ENCODE results near the gene ABL2. TPM values are rescaled to one million over a fixed set of nuclear protein-coding genes. Genes with fewer than 3 reads are reported as not detected.
"Not testable (repeated sequence)": the region's sequence is repeated elsewhere in the genome, so short reads cannot be mapped to it uniquely, and the experiment has no call there.

ABL2 gene
- total and polyA plus RNA-seq, 7 donors, result 1.2 to 32.6 (median 10.3) TPM

- H3K27me3 ChIP-seq, result no peaks in the 10 kb centered on the region
- H3K27ac ChIP-seq, result peak overlapping the region; percentile 15 to 45 (median 38)
- TF ChIP-seq CTCF (IDR thresholded peaks at IDR 0.05), result no peak
- TF ChIP-seq POLR2AphosphoS5 (IDR thresholded peaks at IDR 0.05), result no peak
- no peak for TF ChIP-seq POLR2A (IDR thresholded peaks at IDR 0.05)
- TF ChIP-seq EP300 (IDR thresholded peaks at IDR 0.05), result no peak
- 67 to 77% methylated on average over 5 of the region's 5 CpGs for WGBS, 2 donors
- no peaks in the 10 kb centered on the region for H3K36me3 ChIP-seq
- H3K4me1 ChIP-seq, result peaks cover 0 to 8% (median 3%) of the 10 kb centered on the region in 4 donors
- intact Hi-C loops (cut with DNase I), result no loop called here
- no peaks in the 10 kb centered on the region for H3K9me3 ChIP-seq
- no peak for DNase-seq
- H3K4me3 ChIP-seq, result no peak overlapping the region
Measured at GRCh38 chr1:179217943-179218507, 11.5 kb downstream of the ABL2 start.

- intact Hi-C loops (cut with DNase I); H3K36me3 ChIP-seq: not testable (repeated sequence)
Measured at GRCh38 chr1:179213317-179213716, 16.2 kb downstream of the ABL2 start.

GRCh38 chr1:179208681-179209477 lies 20.6 kb downstream of the ABL2 start:
- DNase-seq, result no peak
- no peak for TF ChIP-seq POLR2AphosphoS5 (IDR thresholded peaks at IDR 0.05)
- no peak for TF ChIP-seq CTCF (IDR thresholded peaks at IDR 0.05)
- TF ChIP-seq POLR2A (IDR thresholded peaks at IDR 0.05), result no peak
- no peak for TF ChIP-seq EP300 (IDR thresholded peaks at IDR 0.05)
- Histone ChIP-seq H3K4me3 (no peak overlapping the region), H3K27ac (no peak overlapping the region), H3K9me3 (no peaks in the 10 kb centered on the region), H3K4me1 (peaks cover 0 to 5% (median 2%) of the 10 kb centered on the region in 4 donors), H3K27me3 (no peaks in the 10 kb centered on the region), H3K36me3 (no peaks in the 10 kb centered on the region)
- intact Hi-C loops (cut with DNase I), result no loop called here
- 95 to 96% methylated on average over 1 of the region's 1 CpG for WGBS, 2 donors

More at GRCh38 chr1:179213317-179213716, 16.2 kb downstream of the ABL2 start:
- H3K9me3 ChIP-seq, H3K27me3 ChIP-seq, DNase-seq, H3K4me3 ChIP-seq, H3K4me1 ChIP-seq, H3K27ac ChIP-seq: not testable (repeated sequence)
- 97 to 99% methylated on average over 3 of the region's 3 CpGs for WGBS, 2 donors

- no peaks in the 10 kb centered on the region for H3K9me3 ChIP-seq
- H3K4me3 ChIP-seq, result no peak overlapping the region
- H3K27ac ChIP-seq, result no peak overlapping the region
- H3K36me3 ChIP-seq, result no peaks in the 10 kb centered on the region
- H3K27me3 ChIP-seq, result no peaks in the 10 kb centered on the region
- intact Hi-C loops (cut with DNase I), result no loop called here
- WGBS, 2 donors, result 78 to 87% methylated on average over 3 of the region's 3 CpGs
- peaks cover 0 to 5% (median 2%) of the 10 kb centered on the region in 4 donors for H3K4me1 ChIP-seq
- DNase-seq, result no peak
- TF ChIP-seq CTCF (IDR thresholded peaks at IDR 0.05) (no peak), POLR2A (IDR thresholded peaks at IDR 0.05) (no peak), EP300 (IDR thresholded peaks at IDR 0.05) (no peak), POLR2AphosphoS5 (IDR thresholded peaks at IDR 0.05) (no peak)
Measured at GRCh38 chr1:179206812-179207211, 22.7 kb downstream of the ABL2 start.

- no peak overlapping the region for H3K27ac ChIP-seq
Measured at GRCh38 chr1:179205284-179205683, 24.2 kb downstream of the ABL2 start.

More at GRCh38 chr1:179205284-179205683, 24.2 kb downstream of the ABL2 start:
- 92 to 93% methylated on average over 4 of the region's 4 CpGs for WGBS, 2 donors
- no peak for DNase-seq
- H3K27me3 ChIP-seq, result no peaks in the 10 kb centered on the region
- TF ChIP-seq CTCF (IDR thresholded peaks at IDR 0.05) (no peak), POLR2A (IDR thresholded peaks at IDR 0.05) (no peak), POLR2AphosphoS5 (IDR thresholded peaks at IDR 0.05) (no peak), EP300 (IDR thresholded peaks at IDR 0.05) (no peak)
- intact Hi-C loops (cut with DNase I), result no loop called here
- no peak overlapping the region for H3K4me3 ChIP-seq
- peaks cover 0 to 5% (median 2%) of the 10 kb centered on the region in 4 donors for H3K4me1 ChIP-seq
- H3K9me3 ChIP-seq, result no peaks in the 10 kb centered on the region
- H3K36me3 ChIP-seq, result no peaks in the 10 kb centered on the region
